Right kidney (tissue), 9 donors: ENCODE data around the gene PSTPIP1.
"Not testable (repeated sequence)": the region's sequence is repeated elsewhere in the genome, so short reads cannot be mapped to it uniquely, and the experiment has no call there.

ENCODE experiments used
- DNase-seq: peaks from one replicate; pipeline ENCODE4 v3.0.0-alpha.2; 2016
- long read RNA-seq, 8 donors: transcript quantifications; one replicate each; lab custom pipeline, GENCODE V29; 2026

Gene PSTPIP1
- long read RNA-seq, donor 1 = 0 reads
- long read RNA-seq, donor 2 = 0 reads
- long read RNA-seq, donor 3 = 0 reads
- long read RNA-seq, donor 4 = 0 reads
- long read RNA-seq, donor 5 = 0 reads
- long read RNA-seq, donor 6 = 0 reads
- long read RNA-seq, donor 7 = 0 reads
- long read RNA-seq, donor 8 = 0 reads

DNA sequence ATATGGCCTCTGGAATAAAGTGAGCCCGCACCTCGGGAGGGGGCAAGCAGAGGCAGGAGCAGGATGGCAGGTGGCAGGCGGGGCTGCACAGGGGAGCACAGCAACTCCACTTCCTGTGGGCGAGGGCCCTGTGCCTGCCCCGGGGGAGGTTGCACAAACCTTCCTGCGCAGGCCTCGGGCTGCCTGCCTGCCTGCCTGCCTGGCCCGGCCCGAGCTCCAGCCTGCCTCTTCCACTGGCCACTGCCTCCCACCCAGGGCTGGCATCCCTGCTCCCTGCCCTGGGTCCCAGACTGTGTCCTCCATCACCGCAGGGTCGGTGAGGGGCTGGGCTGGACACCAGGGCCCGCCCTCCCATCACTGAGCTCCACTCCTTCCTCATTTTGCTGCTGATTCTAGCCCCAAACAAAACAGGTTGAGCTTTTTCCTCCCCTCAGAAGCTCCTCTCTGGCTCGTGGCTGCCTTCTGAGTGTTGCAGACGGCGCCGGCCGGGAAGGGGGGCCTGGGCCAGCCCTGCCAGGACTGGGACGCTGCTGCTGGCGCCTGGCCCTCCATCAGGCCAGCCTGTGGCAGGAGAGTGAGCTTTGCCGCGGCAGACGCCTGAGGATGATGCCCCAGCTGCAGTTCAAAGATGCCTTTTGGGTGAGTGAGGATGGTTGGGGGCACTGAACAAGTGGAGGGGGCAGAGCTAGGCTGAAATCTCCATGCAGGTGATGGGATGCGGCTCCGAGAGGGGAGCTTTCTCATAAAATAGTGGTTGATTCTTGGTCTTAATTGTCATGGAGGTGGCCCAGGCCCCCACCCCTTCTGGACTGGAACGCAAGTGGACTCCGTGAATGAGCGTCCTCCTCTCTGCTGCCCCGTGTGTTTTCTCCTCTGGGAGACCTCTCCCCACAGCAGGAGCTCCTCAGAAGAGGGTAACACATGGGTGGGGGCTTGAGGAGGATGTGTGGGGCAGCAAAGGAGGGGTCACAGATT is at the start of gene PSTPIP1:
PSTPIP1 (plus strand) TSS at position 156 of the 975 bp plus-strand sequence; CDS start at position 604, 448 bp downstream.
- DNase-seq = no peak

DNA sequence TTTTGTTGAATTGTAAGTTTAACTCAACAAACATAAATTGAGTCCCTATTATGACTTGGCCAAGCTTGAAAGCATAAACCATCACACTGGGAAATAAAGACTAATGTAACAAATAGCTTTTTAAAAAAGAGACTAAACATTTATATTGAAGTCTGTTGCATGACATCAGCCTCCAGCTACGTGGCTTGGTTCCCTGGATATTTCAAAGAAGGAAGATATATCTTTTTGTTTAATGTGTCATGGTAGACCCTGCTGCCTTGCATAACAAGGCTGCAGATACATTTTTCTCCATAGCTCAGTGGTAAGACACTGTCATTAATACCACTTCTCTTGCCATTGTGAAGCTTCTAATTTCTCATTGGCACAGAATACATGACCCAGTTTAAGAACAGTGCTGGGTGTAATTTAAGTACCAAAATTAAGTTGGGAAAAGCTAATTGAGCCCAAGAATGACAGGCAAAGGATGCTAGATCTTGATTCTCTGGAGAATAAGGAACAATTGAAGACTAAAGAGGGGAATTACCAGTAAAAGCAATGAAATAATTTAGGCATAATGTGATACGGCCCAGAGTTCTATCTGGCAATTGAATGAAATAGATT is 49.3 kb upstream of the PSTPIP1 start:
- no peak for DNase-seq

DNA sequence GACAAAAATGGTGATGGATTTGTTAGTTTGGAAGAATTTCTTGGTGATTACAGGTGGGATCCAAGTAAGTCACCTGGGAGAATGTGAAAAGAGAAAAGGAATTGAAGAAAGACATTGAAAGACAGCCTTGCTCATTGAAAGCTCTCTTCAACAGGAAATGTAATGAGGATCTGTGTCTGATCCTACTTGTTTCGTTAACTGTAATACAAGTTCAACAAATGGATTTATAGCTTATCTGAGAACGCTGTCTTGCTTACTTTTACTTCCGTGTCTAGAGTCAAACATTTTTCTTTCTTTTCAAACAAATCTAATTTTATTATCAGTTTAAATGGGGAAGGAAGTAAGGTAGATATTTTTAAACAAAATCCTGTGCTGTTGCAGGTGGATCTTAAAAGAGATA is 47.5 kb upstream of the PSTPIP1 start:
- no peak for DNase-seq

DNA sequence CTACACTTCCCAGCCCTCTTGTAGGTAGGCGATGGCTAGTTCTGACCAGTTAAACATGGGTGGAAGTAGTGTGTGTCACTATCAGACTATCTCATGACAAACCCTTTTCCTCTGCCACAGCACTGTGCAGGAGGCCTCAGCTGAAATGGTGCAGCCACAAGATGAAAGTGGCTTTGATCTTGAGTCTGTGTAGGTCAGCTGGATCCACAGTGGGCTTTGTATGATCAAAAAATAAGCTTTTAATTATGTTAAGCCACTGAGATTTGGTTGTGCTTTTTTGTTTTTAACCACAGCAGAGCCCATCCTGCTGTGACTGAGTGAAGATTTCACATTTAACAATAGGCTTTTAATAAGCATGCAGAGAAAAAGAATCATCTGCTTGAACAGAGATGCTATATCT is 43.7 kb upstream of the PSTPIP1 start:
- DNase-seq = no peak

DNA sequence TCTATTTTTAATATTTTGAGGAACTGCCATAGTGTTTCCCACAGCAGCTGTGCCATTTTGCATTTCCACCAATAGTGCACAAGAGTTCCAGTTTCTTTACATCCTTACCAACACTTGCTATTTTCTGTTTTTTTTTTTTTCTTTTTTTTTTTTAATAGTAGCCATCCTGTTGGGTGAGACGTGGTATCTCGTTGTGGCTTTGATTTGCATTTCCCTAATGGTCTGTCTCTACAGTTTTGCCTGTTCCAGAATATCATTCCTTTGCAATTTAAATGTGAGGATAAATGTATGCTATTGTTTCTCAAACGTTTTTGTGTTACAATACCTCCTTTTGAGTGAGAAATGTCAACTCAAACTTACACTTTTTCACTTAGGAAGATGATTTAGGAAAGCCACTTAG is 41.0 kb upstream of the PSTPIP1 start:
- DNase-seq = no peak

DNA sequence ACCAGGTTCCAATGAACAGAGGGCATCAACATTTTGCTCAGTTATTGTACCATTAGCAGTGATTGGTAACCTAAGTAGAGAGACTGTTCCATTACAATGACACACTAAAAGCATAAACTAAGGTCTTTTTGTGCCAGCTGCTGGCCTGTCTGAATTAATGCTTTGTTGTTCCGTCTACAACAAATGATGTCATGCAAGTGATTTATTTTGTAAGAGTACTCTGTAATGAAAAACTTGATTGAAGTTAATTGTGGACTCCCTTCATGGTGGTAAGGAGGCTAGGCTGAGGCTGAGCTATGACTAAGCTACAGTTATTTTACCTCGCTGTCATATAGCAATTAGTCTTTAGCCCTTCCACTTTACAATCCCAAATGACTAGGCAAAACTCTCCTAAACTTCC is 40.2 kb upstream of the PSTPIP1 start:
- DNase-seq = no peak

DNA sequence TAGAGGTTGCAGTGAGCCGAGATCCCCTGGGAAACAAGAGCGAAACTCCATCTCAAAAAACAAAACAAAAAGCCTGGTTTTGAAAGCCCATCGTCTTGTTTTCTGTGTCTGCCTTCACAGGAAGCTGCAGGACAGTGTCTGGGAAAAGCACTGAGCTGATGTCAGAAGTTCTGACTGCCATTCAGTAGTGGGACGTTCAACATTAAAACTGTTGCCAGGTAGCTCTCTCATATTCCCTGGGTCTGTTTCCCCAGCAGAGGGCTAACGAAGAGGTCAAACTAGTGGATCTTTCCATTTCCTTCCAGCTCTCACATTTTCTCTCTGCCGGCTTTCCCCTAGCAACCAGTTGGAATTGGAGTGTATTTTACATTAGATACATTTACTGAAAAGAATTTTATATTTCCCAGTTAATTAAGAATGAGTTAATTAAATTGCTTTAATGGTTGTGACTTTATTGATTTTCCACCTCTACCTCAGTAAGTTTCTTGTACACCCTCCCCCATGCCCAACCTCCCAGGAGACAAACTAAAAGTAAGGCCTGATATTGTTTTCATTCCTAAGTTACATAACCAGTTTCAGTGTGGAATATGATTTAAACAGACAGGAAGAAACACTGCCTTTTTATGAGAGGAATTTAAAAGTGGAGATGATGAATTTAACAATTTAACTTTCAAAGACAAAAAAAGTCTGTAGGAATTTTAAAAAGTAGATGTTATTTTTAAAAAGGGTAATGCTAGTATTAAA is 33.5 kb upstream of the PSTPIP1 start:
- no peak for DNase-seq

DNA sequence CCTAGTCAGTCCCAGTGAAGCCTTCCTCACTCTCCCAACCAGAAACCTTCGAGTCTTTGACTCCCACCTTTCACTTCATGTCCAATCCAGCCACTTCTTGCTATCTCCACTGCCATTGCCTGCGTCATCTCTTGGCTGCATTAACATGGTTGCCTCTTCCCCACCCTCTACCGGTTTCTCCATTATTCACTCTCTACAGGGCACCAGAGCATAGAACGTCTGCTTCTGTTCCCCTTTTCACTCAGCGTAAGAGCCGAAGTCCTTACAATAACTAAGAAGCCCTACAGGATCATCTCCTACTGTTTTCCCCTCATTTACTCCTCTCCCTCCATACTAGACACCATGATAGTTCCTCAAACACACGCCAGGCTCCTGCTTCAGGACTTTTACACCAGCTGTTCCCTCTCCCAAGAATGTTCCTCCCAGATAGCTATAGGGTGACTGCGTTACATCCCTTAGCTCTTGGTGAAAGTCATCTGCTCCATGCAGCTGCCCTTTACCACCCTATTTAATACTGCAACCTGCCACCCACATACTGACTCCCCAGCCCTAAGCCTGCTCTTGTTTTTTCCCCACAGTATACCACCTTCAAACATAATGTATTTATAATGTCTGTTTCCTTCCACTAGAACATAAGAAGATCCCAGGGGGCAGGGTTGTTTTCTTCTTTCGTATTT is 32.5 kb upstream of the PSTPIP1 start:
- DNase-seq = no peak

DNA sequence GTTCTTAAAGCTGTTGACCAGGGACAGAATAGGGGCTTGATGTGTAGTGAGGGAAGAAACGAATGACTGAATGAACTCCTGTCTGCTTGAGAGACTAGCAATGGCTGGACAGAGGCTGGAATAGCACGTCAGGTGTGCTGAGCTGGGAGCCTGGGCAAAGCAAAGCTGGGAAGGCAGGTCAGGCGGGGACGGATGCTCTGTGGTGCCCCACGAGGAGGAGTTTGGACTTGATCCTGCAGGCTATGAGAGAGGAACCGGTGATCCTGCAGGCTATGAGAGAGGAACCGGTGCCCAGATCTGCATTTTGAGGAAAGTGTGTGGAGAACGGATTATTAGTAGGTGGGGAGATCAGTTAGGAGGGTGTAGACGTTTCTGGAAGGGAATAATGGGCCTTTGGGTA is 31.3 kb upstream of the PSTPIP1 start:
- no peak for DNase-seq

DNA sequence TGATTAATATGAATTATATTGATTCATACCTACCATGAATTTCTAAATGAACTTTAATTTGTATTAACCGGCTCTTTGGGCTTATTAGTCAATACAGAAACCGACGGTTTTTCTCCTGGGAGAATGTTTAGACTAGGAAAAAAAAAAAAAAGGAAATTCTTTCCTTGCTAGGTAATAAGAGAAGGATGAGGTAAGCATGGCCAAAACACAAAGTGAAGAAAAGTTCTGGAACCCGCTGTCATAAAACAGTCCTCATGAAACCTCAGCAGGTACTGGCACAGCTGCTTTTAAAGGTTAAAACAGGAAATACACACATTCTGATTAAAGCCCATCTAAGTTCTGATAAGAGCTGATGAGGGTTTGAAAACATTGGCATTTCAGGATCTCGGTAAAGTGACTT is 30.8 kb upstream of the PSTPIP1 start:
- no peak for DNase-seq

DNA sequence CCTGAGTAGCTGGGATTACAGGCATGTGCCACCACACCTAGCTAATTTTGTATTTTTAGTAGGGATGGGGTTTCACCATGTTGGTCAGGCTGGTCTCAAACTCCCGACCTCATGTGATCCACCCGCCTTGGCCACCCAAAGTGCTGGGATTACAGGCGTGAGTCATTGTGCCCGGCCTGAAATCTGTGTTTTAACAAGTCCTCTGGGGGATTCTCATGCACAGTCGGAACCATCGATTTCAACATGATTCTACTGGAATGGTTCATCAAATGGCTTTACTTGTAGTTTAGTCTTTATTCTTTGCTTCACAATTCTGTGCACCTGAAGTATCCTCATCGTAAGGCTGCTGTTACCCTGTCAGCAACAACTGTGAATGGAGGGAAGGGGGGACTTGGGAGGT is 28.9 kb upstream of the PSTPIP1 start:
- not testable (repeated sequence) for DNase-seq

DNA sequence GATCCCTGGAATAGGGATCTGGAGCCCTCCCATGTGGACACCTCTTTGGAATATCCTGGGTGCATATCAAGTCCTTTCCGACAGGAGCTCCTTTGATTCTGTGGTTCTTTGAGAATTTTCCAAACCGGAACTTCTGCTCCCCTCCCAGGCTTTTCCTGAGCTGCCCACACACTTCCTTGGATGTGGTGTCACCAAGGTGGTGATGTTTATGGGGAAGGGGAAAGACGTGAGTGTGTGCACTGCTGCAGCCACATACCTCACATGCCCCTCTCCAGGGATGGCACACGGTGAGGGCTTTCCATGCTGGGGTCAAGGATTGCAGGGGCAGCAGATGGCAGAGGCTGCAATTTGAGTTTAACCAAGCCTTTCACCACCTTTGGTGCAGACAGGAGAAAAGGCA is 27.9 kb upstream of the PSTPIP1 start:
- DNase-seq = no peak

DNA sequence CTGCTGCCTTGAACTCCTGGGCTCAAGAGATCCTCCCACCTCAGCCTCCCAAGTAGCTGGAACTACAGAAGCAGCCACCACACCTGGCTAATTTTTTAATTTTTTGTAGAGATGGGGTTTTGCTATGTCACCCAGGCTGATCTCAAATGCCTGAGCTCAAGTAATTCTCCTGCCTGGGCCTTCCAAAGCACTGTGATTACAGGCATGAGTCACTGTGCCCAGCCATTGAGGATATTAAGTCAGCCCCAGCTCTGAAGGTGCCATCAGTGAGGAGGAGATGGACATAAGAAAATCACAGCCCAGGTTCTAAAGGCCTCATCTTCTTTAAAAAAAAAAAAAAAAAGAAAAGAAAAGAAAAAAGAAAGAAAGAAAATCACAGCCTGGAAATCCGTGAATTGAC is 26.6 kb upstream of the PSTPIP1 start:
- no peak for DNase-seq

DNA sequence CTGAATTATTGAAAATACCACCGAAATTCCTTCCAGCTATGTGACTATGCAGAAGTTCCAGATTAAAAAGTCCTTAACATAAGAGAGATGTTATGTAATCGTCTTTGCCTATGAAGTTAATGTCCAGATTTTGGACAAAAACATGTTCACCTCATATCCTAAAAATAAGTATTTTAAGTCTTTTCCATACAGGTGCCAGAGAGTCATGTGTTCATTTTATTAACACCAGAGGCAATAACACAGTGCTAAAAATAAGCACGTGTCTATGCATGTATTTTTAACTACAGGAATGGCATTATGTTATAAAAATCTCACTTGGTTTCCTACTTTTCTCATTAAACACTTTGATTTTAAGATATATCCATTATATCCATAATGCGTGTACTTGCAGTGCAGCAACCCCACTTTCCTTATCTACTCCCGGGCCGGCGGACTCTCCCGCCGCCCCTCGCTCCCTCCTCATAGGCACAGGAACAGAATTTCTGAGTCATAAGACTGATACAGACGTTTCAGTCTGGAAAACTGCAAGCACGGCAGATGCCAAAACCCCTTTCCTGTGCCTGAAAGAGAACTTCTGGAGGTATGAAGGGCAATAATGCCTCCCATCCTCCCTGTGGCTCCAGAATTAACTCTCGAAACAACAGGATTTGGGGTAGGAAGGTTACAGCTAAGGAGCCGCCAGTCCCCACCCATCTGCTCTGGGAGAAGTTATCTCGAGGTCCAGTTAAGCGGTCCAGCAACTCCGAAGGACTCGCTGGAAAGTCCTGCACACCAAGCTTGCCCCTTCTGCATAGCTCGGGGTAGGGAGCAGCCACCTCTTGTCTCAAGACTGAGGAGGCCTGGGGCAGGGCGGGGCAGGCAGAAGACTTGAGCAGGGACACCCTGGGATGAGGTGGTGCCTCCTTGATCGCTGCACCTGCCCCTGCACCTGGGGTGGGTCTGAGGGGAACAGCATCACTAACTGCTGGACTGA is 22.3 kb upstream of the PSTPIP1 start:
- no peak for DNase-seq

DNA sequence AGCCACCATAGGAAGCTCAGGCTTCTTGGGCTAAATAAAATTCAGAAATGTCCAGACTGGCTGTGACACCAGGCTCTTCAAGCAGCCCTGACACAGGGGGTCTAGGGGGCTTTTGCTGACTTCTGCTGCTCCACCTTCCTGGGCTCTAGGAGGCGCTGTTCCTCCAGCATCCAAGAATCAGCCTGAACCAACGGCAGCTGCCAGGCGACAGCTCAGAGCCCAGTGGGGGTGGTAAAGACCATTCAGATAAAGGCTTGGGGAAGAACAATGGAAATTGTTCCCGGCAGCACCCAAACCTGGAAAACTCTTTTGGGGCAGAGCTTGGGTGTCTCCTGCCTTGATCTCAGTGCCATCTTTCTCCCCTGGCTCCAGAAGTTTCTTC is 21.6 kb upstream of the PSTPIP1 start:
- DNase-seq = no peak

DNA sequence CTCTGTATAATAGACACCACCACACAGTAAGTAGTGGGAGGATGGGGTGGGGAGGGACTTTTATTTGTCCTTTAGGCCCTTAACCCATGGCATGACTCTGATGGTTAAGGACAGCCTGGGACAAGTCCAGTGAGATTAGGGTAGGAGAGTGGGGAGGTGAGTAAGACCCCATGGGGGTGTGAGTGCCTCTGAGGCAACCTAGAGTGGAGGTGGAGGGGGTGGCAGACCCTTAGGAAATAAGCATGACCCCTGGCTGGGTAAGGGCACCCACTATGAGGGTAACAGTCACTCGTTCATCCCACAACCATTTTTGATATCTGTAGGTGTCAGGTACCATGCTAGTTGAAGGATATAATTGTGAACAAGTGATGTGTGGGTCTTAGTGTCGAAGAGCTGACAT is 21.0 kb upstream of the PSTPIP1 start:
- DNase-seq = no peak

DNA sequence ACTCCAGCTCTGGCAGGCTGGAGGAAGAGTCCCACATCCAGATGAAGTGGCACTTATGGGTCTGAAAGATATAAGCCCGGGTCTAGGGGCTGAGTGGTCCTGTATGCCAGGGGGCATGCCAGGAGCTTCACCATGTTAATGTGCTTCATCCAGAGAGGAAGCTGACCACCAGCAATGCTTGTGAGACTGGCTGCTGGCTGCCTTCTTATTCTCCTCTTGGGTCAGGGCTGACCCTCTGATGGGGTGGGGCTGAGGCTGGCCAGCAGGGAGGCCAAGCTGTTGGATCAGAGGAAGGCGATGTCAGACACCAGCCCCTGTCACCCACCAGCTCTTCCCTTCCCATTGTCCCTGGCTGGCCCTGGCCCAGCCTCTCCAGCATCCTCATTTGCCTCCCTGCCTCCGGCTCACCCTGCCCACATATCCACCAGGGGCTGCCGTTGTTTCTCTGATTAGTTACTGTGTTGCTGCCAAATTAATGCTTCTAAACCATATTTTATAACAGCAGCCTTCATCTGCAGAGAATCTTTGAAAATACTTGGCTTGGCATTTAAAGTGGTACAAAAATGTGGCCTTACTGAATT is 20.4 kb upstream of the PSTPIP1 start:
- no peak for DNase-seq

DNA sequence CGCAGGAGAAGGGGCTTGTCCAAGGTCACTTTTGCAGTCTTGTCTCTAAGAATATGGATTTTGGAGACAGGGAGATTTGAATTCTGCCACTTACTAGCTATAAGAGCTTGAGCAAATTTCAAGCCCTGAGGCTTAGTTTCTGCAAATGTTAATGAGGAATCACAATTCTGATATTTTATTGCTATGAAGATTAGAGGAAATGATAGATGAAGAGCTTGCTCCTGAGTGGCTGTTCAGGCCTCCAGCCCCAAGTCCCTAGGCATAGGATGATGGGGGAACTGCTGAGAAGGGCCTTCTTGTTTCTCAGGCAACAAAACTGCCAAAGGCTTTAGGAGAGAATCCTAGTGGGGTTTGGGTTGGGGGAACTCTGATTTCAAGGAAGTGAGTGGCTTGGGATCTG is 18.8 kb upstream of the PSTPIP1 start:
- DNase-seq = no peak

DNA sequence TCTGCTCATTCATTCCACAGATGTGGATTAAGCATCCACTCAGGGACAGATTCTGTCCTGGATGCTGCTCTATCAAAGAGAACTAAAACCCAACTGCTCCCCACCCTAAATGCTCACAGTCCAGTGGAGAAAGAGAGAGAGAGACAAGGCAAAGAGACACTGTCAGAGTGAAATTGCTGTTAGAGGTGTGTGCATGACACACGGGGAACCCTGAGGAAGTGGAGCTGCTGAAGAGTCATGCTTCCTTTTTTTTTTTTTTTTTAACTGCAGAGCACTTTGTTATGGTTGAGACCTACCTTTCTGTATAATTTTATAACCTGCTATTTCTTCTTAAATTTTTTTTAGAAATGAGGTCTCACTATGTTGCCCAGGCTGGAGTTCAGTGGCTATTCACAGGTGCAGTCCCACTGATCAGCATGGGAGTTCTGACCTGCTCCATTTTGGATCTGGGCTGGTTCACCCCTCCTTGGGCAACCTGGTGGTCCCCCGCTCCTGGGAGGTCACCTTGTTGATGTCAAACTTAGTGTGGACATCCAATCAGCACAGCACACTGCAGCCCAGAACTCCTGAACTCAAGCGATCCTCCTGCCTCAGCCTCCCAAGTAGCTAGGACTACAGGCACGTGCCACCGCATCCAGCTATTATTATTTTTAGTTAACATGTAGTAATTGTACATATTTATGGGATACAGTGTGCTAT is 18.2 kb upstream of the PSTPIP1 start:
- no peak for DNase-seq
